Mucosa of descending colon (tissue), 3 donors: ENCODE results near the gene ENO2. TPM values are rescaled to one million over a fixed set of nuclear protein-coding genes. Genes with fewer than 3 reads are reported as not detected.
A peak's percentile ranks its signal among the peaks of the same experiment; 100 is the strongest.
"Not testable (repeated sequence)": the region's sequence is repeated elsewhere in the genome, so short reads cannot be mapped to it uniquely, and the experiment has no call there.

Source experiments
- ATAC-seq: fragments of 200-7000 bp; cut with Tn5 transposase; one replicate; pipeline ENCODE4 v1.9.1; 2020; ENCODE audit warnings: mild to moderate bottlenecking, moderate library complexity
- DNase-seq, 3 donors: peaks; one replicate each; pipeline ENCODE4 v3.0.0-alpha.2; 2020
- H3K36me3 ChIP-seq: fragments of 200-600 bp; one replicate; pipeline ENCODE4 v1.8.0; 2021; ENCODE audit warnings: low read depth, mild to moderate bottlenecking
- H3K4me1 ChIP-seq: fragments of 200-600 bp; one replicate; pipeline ENCODE4 v1.8.0; 2021; ENCODE audit warnings: low read depth, mild to moderate bottlenecking
- H3K4me3 ChIP-seq: fragments of 200-600 bp; one replicate; pipeline ENCODE4 v1.8.0; 2021; ENCODE audit warnings: mild to moderate bottlenecking
- H3K9me3 ChIP-seq: fragments of 200-600 bp; one replicate; pipeline ENCODE4 v1.8.0; 2021; ENCODE audit warnings: mild to moderate bottlenecking
- intact Hi-C, 2 donors: fragments of 100-400 bp; cut with DNase I in 1 of 2; cut with micrococcal nuclease in 1 of 2; formaldehyde crosslinking; loops; one replicate each; pipeline versions ENCODE4 v1.11.0 to v1.11.1; 2022; cut with DNase I, micrococcal nuclease
- total RNA-seq, 3 donors: library from RNA; stranded (reverse); fragmentation: NEBNext Ultra II Directional in 2 of 3; extraction: Animal tissue kit (Norgen Biotek cat#: 25700) in 2 of 3; gene quantifications; one replicate each; pipeline versions ENCODE4 v1.2.1 to v1.2.4, GENCODE V29; 2021 to 2023
- TF ChIP-seq, protein P1 (sequence below): fragments of 200-600 bp; IDR thresholded peaks from one replicate; pipeline ENCODE4 v1.8.0; 2022; ENCODE audit warnings: antibody characterized with exemption, mild to moderate bottlenecking
- donor health status: DM: no; HTN: no; CAD: no; lungs with moderate emphysema.
- donor health status: DM: no; HTN: no; CAD: no.
- donor health status: DM: no; HTN: yes; CAD: no.

The ENO2 gene
- total RNA-seq, 3 donors from 2014 or later: 4.5 to 67.3 (median 7.6) TPM

- intact Hi-C loops: no loop called here
- Histone ChIP-seq H3K36me3 (no peaks in the 10 kb centered on the region), H3K4me1 (no peaks in the 10 kb centered on the region), H3K9me3 (no peaks in the 10 kb centered on the region), H3K4me3 (no peak overlapping the region)
- TF ChIP-seq, protein P1, sequence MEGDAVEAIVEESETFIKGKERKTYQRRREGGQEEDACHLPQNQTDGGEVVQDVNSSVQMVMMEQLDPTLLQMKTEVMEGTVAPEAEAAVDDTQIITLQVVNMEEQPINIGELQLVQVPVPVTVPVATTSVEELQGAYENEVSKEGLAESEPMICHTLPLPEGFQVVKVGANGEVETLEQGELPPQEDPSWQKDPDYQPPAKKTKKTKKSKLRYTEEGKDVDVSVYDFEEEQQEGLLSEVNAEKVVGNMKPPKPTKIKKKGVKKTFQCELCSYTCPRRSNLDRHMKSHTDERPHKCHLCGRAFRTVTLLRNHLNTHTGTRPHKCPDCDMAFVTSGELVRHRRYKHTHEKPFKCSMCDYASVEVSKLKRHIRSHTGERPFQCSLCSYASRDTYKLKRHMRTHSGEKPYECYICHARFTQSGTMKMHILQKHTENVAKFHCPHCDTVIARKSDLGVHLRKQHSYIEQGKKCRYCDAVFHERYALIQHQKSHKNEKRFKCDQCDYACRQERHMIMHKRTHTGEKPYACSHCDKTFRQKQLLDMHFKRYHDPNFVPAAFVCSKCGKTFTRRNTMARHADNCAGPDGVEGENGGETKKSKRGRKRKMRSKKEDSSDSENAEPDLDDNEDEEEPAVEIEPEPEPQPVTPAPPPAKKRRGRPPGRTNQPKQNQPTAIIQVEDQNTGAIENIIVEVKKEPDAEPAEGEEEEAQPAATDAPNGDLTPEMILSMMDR: no peak
- peak in 1 of 3 donors; percentile 49 for DNase-seq
- peak; percentile 12 for ATAC-seq
These were observed 26.9 kb upstream of the ENO2 start for GRCh38 chr12:6887460-6887859.

GRCh38 chr12:6888360-6888759 lies 26.0 kb upstream of the ENO2 start:
- H3K4me3 ChIP-seq: no peak overlapping the region
- intact Hi-C loops: no loop called here
- no peaks in the 10 kb centered on the region for H3K36me3 ChIP-seq
- ATAC-seq: no peak
- TF ChIP-seq, protein P1: no peak
- H3K9me3 ChIP-seq: no peaks in the 10 kb centered on the region
- no peak for DNase-seq
- no peaks in the 10 kb centered on the region for H3K4me1 ChIP-seq

DNA sequence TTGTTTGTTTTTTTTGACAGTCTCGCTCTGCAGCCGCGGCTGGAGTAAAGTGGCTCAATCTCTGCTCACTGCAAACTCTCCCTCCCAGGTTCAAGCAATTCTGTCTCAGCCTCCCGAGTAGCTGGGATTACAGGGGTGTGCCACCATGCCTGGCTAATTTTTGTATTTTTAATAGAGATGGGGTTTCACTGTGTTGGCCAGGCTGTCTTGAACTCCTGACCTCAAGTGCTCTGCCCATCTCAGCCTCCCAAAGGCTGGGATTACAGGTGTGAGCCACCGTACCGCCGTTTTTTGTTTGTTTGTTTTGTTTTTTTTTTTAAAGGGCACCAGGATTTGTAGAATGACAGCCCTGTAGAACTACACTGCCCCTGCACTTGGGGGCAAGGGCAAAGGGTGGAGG lies 25.6 kb upstream of the ENO2 start:
- H3K9me3 ChIP-seq, H3K4me1 ChIP-seq, intact Hi-C loops, H3K36me3 ChIP-seq, H3K4me3 ChIP-seq, ATAC-seq: not testable (repeated sequence)
- DNase-seq: peak in 1 of 3 donors; percentile 1

DNA sequence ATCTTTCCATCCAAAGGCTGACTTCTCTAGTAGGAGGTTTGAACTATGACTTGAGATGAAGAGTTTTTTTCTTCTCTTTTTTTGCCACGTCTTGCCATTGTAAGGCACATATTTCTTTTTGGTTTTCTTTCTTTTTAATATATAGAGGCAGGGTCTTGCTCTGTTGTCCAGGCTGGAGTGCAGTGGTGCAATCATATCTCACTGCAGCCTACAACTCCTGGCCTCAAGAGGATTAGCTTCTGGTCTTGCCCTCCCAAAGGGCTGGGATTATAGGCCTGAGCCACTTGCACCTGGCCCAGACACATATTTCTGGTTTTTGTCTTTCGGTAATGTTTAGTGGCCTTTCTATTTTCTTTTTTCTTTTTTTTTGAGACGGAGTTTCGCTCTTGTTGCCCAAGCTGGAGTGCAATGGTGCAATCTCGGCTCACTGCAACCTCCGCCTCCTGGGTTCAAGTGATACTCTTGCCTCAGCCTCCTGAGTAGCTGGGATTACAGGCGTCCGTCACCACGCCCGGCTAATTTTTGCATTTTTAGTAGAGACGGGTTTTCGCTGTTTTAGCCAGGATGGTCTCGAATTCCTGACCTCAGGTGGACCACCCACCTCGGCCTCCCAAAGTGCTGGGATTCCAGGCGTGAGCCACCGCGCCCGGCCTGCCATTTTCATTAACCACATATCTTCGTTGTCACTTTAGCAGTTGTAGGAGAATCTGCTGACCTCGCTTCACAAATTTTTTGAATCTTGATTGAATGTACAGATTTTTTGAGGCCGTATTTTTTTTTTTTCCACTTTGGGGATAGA lies 24.4 kb upstream of the ENO2 start:
- H3K4me1 ChIP-seq, H3K4me3 ChIP-seq, H3K36me3 ChIP-seq, ATAC-seq, intact Hi-C loops, H3K9me3 ChIP-seq: not testable (repeated sequence)
- peak in 1 of 3 donors; percentile 7 for DNase-seq

GRCh38 chr12:6890789-6891645 lies 23.4 kb upstream of the ENO2 start:
- H3K4me1 ChIP-seq: no peaks in the 10 kb centered on the region
- peak overlapping the region; percentile 25 for H3K4me3 ChIP-seq
- H3K36me3 ChIP-seq: no peaks in the 10 kb centered on the region
- intact Hi-C loops: no loop called here
- TF ChIP-seq, protein P1: peak; percentile 94
- H3K9me3 ChIP-seq: no peaks in the 10 kb centered on the region
- ATAC-seq (peak; percentile 99), DNase-seq (peak; percentile 99)

GRCh38 chr12:6891646-6892001 lies 22.8 kb upstream of the ENO2 start:
- DNase-seq (no peak), ATAC-seq (peak; percentile 3)
- no peaks in the 10 kb centered on the region for H3K4me1 ChIP-seq
- no peaks in the 10 kb centered on the region for H3K9me3 ChIP-seq
- intact Hi-C loops: no loop called here
- TF ChIP-seq, protein P1: no peak
- no peaks in the 10 kb centered on the region for H3K36me3 ChIP-seq
- H3K4me3 ChIP-seq: no peak overlapping the region

- H3K9me3 ChIP-seq, H3K36me3 ChIP-seq, intact Hi-C loops, DNase-seq, H3K4me1 ChIP-seq, H3K4me3 ChIP-seq, ATAC-seq: not testable (repeated sequence)
These were observed 21.7 kb upstream of the ENO2 start for GRCh38 chr12:6892683-6893082.
